Stimulated activated naive CD4-positive, alpha-beta T cell treated with Interleukin-2 at 50 U/mL for 16 hours (primary cell): Measurements from ENCODE around the gene MALRD1.

Experiments
- DNase-seq: peaks from one replicate; lab custom pipeline; 2025; lab: John Stamatoyannopoulos, UW

MALRD1 gene

DNA sequence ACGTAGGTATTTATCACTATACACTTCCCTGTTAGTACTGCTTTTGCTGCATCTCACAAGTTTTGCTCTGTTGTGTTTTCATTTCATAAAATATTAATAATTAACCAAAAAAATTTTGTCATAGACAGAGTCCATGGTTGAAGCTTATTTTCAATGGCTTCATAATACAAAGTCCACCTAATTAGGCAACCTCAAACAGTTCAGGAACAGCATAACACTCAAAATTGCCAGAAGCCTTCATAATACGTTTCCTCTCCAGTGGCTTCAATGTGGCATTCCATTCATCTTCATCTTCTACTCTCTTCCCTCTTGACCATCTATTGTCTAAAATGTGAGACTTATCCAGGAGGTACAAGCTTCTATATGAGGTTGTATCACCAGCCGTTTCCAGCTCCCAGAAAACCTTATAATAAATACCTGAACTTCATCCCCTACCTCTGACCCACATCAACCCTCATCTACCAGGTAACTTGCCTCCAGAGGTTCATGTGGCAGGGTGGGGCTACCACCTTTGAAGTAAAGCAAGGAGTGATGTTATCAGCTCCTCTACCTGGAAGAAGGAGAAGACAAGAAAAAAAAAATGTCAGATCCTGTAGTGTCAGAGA is 337.3 kb downstream of the MALRD1 start:
- no peak for DNase-seq

- DNase-seq = no peak
These were observed 360.3 kb downstream of the MALRD1 start for GRCh38 chr10:19408924-19409323.

GRCh38 chr10:19411119-19411518 is 362.5 kb downstream of the MALRD1 start:
- no peak for DNase-seq

DNA sequence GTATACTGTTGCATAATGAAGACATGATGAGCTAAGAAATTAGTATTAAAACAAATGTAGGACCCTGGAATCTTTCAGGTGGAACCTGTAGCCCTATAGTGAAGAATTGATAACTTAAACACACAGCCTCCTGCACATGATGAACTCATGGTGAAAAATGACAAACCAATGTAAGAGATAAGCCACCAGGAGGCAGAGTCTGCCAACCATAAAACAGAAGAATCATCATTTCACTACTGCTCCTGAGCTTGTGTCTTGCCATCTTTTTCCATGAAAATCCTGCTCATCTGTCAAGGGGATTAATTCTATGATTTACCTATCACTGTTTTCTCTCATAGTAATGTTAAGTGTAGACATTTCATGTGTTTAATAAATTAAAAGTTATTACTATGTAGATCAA is 363.9 kb downstream of the MALRD1 start:
- no peak for DNase-seq

DNA sequence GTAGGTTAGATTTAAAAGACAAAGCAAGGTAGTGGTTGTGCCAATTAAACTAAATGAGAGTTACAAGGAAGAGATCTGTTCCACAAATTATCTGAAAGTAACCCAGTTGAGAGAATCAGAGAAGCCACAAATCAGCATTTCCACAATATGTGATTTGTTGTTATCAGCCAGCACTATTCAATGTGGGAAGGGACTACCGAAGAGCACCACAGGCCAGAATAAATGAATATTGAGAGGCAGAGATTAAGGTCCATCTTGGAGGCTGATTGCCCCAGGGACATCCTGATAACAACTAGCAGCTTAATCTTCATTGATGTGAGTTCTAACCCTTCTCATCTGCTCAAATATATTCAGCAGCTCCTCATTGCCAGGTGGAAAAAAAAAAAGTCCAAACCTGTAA is 367.6 kb downstream of the MALRD1 start:
- DNase-seq = no peak

DNA sequence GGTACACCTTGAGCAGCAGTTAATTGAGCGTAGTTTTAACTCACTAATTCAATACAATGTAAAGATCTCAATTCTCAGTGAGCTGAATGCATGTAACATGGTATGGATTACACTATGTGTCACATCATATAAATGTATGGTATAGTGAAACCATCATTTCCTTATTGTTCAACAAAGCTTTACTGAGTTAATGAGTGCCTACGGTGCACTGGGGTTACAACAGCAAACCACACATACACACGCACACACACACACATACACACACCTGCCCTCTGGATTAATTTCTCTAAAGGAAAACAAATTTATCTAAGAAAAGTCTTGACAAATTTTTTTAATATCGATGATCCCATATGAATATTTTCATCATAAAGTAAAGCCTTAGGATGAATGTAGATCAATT is 369.1 kb downstream of the MALRD1 start:
- no peak for DNase-seq

DNA sequence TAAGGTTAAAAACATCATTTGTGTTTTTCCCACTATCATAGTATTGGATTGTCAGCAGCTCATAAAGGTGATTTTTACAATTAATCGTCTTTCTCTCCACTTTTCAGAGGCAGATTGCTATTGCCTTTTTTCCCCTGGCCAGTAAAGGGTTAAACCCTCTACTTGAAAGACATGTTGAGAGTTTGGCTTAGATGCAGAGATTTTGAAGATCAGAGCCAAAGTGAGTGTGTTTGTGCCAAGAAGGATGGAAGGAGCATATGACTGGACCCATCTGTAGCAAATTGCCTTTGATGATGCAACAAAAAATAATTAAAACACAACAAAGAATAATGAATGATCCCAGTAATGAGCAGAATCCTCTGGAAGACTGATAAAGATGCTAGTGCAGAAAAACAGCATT is 373.1 kb downstream of the MALRD1 start:
- no peak for DNase-seq

DNA sequence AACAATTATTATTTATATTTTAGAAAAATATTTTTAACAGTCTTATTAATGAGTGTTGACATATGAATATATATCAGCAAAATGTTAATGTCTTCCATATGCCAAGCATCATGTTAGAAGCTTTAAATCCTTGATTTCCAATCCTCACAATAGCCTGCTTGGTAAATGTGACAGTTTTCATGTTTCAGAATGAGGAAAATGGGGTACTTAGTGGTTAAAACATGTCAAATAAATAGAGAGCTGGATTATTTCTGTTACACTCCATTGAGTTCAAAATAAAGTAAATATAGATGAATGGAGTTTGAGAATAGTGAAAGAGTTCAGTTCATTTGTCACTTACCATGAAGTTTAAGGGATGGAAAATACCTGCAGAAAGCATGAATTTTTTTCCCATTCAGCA is 377.4 kb downstream of the MALRD1 start:
- DNase-seq = no peak

- no peak for DNase-seq
These were observed 383.2 kb downstream of the MALRD1 start for GRCh38 chr10:19431622-19432351.

- DNase-seq = no peak
These were observed 401.3 kb downstream of the MALRD1 start for GRCh38 chr10:19449860-19450259.

- DNase-seq = no peak
These were observed 402.8 kb downstream of the MALRD1 start for GRCh38 chr10:19451356-19451755.

DNA sequence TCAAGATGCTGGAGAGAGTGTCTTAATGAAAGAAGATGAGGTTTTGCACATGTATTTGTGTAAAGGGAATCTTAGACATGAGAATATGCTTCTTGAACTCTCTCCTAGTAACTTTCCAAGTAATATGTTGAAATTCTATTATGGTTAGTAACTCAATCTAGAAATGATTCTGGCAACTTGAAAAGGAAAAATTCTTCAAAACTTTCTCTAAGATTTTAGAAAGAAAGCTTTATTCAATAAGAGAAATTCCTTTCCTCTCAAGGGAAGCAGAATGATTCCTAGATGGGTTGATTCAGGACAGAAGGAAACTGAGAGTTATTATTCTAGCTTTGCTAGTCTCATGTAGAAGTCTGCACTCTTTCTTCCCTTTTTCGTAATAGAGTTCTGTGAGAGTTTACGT is 403.3 kb downstream of the MALRD1 start:
- DNase-seq = no peak

GRCh38 chr10:19453967-19454366 is 405.4 kb downstream of the MALRD1 start:
- no peak for DNase-seq

- DNase-seq = no peak
These were observed 413.0 kb downstream of the MALRD1 start for GRCh38 chr10:19461588-19461987.

DNA sequence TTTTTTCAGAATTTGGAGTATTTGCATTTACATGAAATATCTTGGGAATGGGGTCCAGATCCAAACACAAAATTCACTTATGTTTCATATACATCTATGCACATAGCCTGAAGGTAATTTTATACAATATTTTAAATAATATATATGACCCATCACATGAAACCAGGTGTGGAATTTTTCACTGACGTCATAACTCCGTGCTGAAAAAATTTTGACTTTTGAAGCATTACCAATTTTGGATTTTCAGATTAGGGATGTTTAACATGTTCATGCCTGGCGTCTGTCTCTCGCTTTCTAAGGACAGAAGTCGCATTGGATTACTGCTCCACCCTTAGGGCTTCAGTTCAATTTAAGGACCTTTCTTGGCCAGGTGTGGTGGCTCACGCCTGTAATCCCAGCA is 418.1 kb downstream of the MALRD1 start:
- DNase-seq = no peak

- DNase-seq = no peak
These were observed 419.8 kb downstream of the MALRD1 start for GRCh38 chr10:19468413-19468812.

DNA sequence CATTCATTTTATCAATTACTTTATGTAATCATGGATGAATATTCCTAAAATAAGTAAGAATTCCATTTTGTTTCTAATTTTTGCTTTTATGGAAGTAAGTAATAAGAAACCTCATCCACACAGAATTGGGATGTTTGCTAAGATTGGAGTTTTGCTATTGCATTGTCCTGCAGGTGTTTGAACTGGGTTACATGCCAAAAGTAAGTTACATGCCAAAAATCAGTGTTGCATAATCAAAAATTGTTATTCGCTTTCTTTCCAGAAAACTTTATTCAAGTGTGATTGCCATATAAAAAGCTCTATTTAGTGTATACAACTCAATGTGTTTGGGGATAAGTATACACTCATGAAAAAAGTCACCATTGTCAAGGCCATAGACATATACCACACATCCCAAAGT is 420.9 kb downstream of the MALRD1 start:
- DNase-seq = no peak

DNA sequence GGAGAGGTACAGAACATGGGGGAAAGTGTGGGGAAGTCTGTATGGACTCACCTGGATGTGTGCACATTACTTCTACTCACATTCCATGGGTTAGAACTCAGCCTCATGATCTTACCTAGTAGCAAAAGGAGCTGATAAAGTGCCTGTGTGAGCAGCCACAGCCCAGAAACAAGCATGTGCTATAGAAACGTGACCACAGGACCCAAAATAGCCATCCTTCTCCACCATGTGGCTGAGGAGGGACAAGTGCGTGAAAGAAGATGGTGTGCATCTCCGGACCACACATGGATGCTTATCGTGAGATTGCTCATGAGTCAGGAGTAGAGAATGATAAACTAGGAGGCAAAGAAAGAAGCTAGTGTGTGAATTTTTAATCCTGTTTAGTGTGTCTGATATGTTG is 431.3 kb downstream of the MALRD1 start:
- DNase-seq = no peak

DNA sequence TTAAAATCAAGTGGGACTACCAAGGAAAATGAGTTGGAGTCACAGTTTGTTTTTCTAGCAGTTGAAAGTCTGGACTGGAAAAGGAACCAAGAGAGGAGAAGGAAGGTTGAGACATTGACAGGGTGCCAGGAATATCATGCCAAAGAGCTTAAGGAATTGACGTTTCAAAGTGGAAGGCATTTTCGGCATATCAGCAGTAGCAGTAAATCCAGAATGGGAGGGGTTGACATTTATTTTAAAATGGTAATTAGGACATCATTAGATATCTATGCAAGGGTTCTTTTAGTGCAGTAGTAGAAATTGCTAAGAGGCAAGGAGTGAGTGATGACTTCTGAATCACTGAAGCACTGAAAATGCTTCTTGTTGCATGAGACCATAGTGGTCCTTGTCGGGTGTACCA is 431.8 kb downstream of the MALRD1 start:
- no peak for DNase-seq

- DNase-seq = no peak
These were observed 434.8 kb downstream of the MALRD1 start for GRCh38 chr10:19483421-19483820.

DNA sequence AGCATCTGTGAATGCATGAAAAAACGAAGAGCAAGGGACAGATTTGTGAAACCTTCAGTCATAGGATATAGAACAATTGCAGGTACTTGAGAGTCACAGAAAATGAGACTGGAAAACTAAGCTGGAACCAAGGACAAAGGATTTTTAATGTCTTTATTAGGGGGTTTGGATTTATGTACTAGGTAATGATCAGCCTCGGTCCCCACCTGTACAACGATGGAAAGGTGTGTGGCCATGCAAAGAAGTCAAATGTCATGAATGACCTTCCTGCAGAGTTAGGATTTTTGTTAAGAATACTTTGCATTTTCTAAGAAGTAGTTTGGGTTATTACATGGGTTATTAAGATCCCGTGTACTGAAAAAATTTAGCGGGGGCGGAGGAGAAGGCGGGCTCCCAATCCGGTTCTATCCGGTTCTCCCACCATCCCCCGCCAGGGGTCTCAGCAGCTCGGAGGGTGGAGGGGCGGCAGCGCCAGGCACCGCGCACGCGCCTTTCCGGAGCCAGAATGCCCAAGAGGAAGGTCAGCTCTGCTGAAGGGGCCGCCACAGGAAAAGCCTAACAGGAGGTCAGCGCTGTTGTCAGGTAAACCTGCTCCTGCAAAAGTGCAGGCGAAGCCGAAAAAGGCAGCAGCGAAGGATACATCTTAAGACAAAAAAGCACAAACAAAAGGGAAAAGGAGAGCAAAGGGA is 440.1 kb downstream of the MALRD1 start:
- DNase-seq = no peak

DNA sequence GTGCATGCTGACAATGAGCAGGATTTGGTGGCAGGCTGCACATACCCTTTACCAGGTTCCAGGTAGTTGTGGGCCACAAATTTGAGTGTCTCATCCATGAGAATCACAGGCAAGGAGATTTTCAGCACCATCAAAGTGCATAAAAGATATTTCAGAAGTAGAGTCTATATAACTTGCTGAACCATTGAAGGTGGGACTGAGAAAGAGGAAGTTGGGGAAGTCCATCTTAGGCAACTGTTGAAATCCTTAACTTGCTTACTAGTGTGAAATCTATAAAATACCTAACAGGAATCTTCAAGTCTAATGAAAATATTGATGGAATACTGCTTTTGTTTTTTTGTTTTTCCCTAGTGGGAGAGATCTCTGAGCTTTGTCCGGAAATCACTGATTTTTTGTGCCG is 442.6 kb downstream of the MALRD1 start:
- no peak for DNase-seq

GRCh38 chr10:19493917-19494316 is 445.3 kb downstream of the MALRD1 start:
- DNase-seq = no peak

GRCh38 chr10:19497026-19497425 is 448.4 kb downstream of the MALRD1 start:
- DNase-seq = no peak
